ENCODE measurements around the gene CCDC7. TPM values are rescaled to one million over a fixed set of nuclear protein-coding genes. Genes with fewer than 3 reads are reported as not detected.
"Not testable (repeated sequence)": the region's sequence is repeated elsewhere in the genome, so short reads cannot be mapped to it uniquely, and the experiment has no call there.

CCDC7 gene
- total RNA-seq, 1 experiment from 2014 or later: 7.4 TPM

DNA sequence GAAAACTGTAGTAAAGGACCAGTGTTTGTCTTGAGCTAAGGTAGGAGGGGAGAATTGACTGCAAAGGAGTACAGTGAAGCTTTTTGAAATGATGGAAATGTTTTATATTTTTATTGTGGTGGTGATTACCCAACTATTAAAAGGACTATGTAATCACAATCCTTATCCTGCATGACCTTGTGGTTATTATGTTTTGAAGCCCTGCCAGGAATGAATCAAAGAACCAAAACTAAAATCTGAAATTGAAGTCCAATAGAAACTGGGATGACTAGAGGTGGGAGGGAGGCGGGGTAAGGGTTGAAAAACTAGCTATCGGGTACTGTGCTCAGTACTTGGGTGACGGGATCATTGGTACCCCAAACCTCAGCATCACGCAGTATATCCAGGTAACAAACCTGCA, 8.2 kb downstream of the CCDC7 start:
- no peak for DNase-seq (ENCODE audit: low spot score)

DNA sequence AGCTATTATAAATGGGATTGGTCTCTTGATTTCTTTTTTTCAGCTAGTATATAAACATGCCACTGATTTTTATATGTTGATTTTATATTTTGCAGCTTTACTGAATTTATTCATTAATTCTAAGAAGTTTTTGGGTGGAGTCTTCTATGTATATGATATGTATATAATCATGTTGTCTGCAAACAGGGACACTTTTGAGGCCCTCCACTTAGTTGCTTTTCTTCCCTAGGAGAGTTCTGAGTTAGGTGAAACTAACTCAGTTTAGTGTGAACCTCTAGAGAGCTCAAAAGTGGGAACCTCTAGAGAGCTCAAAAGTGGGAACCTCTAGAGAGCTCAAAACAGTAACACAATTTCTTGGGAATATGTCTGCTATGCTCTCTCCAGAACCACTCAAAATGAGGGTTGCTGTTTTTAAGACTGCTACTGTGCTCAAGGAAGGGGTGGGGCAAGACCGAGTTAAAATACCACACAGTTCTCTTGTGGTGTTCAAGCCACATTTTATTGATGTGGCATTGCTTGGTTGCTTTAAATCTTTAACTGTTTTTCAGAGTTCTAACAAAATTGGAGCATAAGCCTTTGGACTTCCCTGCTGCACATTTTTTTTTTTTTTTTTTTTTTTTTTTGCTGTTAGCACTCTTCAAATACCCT, 13.2 kb downstream of the CCDC7 start:
- DNase-seq (ENCODE audit: low spot score): no peak

DNA sequence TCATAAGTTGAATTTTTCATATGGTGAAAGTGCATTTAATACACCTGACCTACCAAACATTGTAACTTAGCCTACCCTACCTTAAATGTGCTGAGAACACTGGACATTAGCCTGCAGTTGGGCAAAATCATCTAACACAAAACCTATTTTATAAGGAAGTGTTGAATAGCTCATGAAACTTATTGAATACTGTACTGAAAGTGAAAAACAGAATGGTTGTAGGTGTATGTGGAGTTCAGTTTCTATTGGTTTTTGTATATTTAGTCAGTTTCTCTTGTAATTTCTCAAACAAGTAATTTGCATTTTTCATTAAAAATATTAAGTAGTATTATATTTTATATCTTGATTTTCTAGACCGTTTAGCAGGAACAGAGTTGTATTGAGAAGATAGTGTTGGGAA, 15.3 kb downstream of the CCDC7 start:
- DNase-seq (ENCODE audit: low spot score): no peak

DNA sequence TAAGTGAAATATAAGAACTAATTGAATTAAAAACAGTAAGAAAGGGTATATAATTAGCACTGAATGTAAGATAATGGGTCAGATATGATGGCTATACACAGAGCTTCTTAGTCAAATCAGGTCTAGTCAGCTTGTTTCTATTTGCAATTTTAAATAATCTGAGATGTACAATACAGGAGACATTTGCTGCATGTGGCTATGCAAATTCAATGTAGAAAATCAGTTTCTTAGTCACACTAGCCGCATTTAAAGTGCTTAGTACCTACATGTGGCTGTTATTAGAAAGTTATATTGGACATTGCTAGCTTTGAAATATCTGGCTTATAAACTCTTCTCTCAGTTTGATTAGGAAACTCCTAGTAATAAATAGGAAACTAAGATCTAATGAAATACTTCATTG, 25.3 kb downstream of the CCDC7 start:
- DNase-seq (ENCODE audit: low spot score): no peak

DNA sequence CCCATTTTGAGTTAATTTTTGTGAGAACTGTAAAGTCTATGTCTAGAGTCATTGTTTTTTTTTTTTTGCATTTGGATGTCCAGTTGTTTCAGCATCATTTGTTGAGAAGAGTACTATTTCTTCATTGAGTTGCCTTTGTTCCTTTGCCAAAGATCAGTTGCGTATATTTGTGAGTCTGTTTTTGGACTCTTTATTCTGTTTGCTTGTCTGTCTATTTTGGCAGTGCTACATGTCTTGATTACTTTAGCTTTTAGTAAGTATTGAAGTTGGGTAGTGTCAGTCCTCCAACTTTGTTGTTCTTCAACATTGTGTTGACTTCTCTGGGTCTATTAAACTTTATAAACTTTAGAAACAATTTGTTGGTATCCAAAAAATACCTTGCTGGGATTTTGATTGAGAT, 31.6 kb downstream of the CCDC7 start:
- no peak for DNase-seq (ENCODE audit: low spot score)

DNA sequence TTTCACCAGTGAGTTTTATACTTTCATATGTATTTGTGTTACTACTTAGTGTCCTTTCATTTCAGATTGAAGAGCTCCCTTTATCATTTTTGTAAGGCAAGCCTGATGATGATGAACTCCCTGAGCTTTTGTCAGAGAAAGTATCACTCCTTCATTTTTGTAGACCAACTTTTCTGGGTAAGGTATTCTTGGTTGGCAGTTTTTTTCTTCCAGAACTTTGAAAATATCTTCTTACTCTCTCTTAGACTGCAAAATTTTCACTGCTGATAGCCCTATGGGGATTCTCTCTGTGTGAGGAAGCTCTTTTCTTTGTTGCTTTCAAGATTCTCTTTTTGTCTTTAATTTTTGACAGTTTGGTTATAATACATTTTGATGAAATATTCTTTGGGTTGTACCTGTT, 35.7 kb downstream of the CCDC7 start:
- no peak for DNase-seq (ENCODE audit: low spot score)

DNA sequence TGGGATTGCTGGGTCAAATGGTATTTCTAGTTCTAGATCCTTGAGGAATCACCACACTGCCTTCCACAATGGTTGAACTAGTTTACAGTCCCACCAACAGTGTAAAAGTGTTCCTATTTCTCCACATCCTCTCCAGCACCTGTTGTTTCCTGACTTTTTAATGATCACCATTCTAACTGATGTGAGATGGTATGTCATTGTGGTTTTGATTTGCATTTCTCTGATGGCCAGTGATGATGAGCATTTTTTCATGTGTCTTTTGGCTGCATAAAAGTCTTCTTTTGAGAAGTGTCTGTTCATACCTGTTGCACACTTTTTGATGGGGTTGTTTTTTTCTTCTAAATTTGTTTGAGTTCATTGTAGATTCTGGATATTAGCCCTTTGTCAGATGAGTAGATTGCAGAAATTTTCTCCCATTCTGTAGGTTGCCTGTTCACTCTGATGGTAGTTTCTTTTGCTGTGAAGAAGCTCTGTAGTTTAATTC, 37.1 kb downstream of the CCDC7 start:
- DNase-seq (ENCODE audit: low spot score): not testable (repeated sequence)

DNA sequence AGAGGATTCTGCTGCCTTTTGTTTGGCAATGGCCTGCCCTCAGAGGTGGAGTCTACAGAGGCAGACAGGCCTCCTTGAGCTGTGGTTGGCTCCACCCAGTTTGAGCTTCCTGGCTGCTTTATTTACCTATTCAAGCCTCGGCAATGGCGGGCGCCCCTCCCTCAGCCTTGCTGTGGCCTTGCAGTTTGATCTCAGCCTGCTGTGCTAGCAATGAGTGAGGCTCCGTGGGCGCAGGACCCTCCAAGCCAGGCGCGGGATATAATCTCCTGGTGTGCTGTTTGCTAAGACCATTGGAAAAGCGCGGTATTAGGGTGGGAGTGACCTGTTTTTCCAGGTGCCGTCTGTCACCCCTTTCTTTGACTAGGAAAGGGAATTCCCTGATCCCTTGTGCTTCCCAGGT, 42.1 kb downstream of the CCDC7 start:
- not testable (repeated sequence) for DNase-seq (ENCODE audit: low spot score)

DNA sequence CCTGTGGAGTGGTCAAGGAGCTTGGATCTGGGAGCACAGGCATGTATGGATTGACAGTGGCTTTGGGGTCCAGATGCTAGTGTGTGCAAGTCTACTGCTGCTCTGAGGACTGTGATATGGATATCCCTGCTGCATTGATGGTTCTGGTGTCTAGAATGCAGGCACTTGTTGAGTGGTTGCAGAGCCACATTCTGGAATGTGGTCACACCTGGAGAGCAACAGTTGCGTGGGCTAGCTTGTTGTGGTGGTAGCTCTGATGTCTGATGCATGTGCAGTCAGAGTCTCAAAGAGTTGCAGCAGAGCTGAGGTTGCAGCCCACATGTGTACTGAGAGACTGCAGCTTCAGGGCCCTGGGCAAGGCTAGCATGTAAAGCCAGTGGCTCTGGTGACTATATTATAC, 43.2 kb downstream of the CCDC7 start:
- no peak for DNase-seq (ENCODE audit: low spot score)

DNA sequence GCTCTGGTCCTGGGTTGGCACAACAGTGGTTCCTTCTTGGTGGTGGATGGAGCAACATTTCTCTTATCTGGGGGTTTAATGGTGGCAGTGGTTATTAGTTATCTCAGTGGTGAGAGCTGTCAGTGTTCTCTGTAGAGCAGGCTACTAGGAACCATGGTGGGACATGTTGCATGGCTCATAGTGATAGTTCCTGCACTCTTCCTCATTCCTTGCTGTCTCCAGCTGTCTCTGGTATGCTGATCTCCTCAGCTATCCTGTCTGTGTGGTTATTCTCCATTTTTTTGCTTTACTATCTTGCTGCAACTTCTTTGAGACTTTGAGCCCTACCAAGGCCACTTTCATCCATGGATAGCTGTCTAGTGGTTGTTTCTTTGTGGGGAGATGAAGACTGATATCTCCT, 44.0 kb downstream of the CCDC7 start:
- DNase-seq (ENCODE audit: low spot score): no peak

DNA sequence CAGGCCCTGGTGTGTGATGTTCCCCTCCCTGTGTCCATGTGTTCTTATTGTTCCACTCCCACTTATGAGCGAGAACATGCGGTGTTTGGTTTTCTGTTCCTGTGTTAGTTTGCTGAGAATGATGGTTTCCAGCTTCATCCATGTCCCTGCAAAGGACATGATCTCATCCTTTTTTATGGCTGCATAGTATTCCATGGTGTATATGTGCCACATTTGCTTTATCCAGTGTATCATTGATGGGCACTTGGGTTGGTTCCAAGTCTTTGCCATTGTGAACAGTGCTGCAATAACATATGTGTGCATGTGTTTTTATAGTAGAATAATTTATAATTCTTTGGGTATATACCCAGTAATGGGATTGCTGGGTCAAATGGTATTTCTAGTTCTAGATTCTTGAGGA, 48.6 kb downstream of the CCDC7 start:
- not testable (repeated sequence) for DNase-seq (ENCODE audit: low spot score)

DNA sequence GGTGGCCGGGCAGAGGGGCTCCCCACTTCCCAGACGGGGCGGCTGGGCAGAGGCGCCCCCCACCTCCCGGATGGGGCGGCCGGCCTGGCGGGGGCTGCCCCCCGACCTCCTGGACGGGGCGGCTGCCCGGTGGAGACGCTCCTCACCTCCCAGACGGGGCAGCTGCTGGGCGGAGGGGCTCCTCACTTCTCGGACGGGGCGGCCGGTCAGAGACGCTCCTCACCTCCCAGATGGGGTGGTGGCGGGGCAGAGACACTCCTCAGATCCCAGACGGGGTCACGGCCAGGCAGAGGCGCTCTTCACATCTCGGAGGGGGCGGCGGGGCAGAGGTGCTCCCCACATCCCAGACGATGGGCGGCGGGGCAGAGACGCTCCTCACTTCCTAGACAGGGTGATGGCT, 54.2 kb downstream of the CCDC7 start:
- DNase-seq (ENCODE audit: low spot score): not testable (repeated sequence)

DNA sequence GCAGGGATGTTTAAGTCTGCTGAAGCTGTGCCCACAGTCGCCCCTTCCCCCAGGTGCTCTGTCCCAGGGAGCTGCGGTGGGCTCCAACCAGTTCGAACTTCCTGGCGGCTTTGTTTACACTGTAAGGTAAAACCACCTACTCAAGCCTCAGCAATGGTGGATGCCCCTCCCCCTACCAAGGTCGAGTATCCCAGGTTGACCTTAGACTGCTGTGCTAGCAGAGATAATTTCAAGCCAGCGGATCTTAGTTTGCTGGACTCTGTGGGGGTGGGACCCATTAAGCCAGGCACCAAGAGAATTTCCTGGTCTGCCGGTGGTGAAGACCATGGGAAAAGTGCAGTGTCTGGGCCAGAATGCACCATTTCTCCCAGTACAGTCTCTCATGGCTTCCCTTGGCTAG, 56.0 kb downstream of the CCDC7 start:
- DNase-seq (ENCODE audit: low spot score): no peak

DNA sequence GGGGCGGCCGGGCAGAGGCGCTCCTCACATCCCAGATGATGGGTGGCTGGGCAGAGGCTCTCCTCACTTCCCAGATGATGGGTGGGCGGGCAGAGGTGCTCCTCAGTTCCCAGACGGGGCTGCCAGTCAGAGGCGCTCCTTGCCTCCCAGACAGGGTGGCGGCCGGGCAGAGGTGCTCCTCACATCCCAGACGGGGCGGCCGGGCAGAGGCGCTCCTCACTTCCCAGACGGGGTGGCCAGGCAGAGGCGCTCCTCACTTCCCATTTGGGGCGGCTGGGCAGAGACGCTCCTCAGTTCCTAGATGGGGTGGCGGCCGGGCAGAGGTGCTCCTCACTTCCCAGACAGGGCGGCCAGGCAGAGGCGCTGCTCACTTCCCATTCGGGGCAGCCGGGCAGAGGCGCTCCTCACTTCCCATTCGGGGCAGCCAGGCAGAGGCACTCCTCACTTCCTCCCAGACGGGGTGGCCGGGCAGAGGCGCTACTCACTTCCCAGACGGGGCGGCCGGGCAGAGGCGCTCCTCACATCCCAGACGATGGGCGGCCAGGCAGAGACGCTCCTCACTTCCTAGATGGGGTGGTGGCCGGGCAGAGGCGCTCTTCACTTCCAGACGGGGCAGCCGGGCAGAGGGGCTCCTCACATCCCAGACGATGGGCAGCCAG, 60.0 kb downstream of the CCDC7 start:
- DNase-seq (ENCODE audit: low spot score): not testable (repeated sequence)

DNA sequence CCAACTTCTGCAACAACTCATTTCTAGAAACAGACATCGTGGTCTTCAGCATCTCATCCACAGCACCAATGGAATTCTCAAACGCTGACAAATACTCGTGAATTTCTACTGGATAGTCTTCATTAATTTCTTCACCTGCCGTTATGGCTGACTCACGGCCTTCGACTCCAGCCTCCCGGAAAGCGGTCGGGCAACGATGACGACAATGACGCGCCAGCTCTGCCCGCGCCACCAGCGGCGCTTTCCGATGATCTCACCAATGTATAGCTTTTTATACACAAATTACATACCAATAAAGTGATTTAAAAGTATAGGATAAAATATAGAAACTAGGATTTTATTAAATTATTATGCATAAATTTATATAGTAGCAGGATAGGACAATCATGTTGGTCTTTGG, 65.7 kb downstream of the CCDC7 start:
- DNase-seq (ENCODE audit: low spot score): no peak

DNA sequence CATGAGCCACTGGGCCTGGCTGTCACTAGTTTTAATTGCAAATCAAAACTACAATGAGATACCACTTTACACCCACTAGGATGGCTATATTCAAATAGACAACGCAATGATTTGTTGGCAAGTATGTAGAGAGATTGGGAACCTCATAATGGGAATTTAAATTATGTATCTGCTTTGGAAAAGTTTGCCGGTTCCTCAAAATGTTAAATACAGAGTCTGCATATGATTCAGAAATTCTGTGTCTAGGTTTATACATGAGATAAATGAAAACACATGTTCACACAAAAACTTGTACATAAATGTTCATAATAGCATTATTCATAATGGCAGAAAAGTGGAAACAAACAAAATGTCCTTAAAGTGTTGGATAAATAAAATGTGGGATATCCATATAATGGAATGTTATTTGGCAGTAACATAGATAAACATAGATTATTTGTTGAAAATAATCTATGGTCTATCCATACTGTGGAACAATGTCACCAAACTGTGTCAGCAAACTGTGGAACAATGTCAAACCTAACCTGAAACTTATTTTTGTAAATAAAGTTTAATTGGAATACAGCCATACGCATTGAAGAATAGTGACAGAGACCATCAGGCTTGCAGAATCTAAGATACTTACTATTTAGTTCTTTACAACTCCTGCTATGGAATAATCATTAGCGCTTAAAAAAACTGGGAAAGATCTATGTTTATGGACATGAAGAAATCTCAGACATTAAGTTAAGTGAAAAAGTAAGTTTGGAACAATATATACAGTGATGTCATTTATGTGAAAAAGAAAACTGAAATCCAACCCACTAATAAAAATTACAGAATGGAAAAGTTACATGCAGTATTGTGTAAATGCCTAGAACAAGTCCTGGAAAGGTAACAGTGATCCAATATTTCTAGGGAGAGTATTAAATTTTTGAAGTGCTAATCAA, 70.9 kb downstream of the CCDC7 start:
- no peak for DNase-seq (ENCODE audit: low spot score)

DNA sequence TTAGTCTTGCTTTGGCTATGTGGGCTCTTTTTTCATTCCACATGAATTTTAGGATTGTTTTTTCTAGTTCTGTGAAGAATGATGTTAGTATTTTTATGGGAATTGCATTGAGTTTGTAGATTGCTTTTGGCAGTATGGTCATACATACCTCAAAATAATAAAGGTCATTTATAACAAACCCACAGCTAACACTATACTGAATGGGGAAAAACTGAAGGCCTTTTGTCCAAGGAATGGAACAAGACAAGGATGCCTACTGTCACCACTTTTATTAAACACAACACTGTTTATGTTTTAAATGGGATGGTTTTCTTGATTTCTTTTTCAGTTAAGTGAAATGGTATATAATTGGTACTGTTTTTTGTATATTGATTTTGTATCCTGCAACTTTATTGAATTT, 84.3 kb downstream of the CCDC7 start:
- DNase-seq (ENCODE audit: low spot score): no peak

DNA sequence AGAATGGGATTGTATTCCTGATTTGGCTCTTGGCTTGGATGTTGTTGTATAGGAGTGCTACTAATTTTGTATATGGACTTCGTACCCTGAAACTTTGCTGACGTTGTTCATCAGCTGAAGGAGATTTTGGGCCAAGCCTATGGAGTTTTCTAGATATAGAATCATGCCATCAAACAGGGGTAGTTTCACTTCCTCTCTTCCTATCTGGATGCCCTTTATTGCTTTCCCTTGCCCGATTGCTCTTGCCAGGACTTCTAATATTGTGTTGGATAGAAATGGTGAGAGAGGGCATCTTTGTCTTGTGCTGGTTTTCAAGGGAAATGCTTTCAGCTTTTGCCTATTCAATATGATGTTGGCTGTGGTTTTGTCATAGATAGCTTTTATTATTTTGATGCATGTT, 92.3 kb downstream of the CCDC7 start:
- no peak for DNase-seq (ENCODE audit: low spot score)

DNA sequence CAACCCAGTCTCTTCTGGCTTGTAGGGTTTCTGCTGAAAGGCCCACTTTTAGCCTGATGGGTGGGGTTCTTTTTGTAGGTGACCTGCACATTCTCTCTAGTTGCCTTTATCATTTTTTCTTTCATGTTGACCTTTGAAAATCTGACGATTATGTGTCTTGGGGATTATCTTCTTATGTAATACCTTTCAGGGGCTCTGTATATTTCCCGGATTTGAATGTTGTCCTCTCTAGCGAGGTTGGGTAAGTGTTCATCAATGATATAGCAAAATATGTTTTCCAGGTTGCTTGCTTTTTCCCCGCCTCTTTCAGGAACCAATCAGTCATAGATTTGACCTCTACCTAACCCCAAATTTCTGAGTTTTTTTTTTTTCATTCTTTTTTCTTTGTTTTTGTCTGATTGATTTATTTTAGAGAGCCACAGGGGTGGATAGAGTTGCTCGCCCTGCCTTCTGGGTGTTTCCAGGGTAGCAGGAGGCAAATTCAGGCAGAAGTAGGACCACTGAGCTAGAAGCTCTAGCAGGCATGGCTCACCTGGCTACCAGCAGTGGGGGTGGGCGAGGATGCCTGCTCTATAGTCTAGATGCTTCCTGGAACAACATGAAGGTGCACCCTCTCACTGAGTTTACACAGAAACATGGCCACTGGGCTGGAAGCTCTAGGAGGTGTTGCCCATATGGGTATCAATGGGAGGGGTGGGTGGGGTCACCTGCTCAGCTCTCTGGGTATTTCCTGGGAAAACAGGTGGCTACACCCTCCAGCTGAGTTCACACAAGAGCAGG, 94.9 kb downstream of the CCDC7 start:
- DNase-seq (ENCODE audit: low spot score): no peak

DNA sequence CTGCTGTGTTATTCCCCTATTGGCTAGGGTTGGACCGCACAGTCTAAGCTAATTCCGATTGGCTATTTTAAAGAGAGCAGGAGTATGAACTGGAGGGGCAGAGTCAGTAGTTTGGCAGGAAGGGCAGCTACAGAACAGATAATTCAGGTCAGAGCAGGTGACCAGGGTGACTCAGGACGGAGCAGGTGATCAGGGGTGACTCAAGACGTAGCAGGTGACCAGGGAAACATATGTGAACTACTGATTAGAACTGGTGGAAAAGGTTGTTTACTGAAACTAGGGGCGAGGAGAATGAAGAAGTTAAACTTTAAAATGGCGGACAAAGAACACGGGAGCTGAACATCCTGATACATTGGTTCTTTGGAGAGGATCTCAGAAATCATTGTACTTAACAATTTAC, 102.3 kb downstream of the CCDC7 start:
- no peak for DNase-seq (ENCODE audit: low spot score)

DNA sequence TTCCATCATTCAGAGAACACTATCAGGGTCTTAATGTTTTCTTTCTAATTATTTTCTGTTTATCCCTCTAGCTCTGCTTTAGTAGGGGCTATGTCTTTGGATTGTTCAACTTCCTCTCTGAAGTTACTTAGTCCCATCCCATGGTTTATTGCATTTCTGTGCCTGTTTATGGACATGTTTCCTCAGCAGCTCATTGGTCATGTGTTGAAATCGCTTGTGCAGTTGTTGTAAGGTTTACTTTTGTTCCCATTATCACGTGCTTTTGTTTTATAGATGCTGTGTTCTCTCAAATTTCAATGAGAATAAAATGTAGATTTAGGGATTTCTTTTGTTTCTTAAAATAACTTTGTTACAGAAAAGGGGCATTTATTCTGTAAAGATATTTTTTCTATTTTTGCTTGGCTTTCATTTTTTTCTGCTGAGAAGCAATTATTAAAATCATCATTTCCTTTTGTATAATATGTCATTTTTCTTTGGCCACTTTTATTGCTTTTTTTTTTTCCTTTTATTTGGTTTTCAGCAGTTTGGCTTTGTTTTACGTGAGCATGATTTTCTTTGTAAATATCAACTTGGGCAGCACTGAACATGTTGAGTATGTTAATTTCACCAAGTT, 110.9 kb downstream of the CCDC7 start:
- no peak for DNase-seq (ENCODE audit: low spot score)
